Activated naive CD8-positive, alpha-beta T cell treated with anti-CD3 and anti-CD28 coated beads for 36 hours (primary cell): ENCODE measurements around the gene PPIB. TPM values are rescaled to one million over a fixed set of nuclear protein-coding genes. Genes with fewer than 3 reads are reported as not detected.
"Not testable (repeated sequence)": the region's sequence is repeated elsewhere in the genome, so short reads cannot be mapped to it uniquely, and the experiment has no call there.

Experiments
- DNase-seq: peaks from one replicate; pipeline ENCODE4 v3.0.0; 2021
- H3K27ac Mint-ChIP-seq: one replicate; pipeline ENCODE4 v1.8.0; 2022; ENCODE audit warnings: mild to moderate bottlenecking, moderate library complexity, mixed read lengths
- H3K27me3 Mint-ChIP-seq: one replicate; pipeline ENCODE4 v1.8.0; 2022; ENCODE audit warnings: mild to moderate bottlenecking, mixed read lengths
- H3K36me3 Mint-ChIP-seq: one replicate; pipeline ENCODE4 v1.8.0; 2021; ENCODE audit warnings: mild to moderate bottlenecking, mixed read lengths
- H3K4me1 Mint-ChIP-seq: one replicate; pipeline ENCODE4 v1.8.0; 2021; ENCODE audit warnings: mixed read lengths
- H3K4me3 Mint-ChIP-seq: one replicate; pipeline ENCODE4 v1.8.0; 2022; ENCODE audit warnings: mild to moderate bottlenecking, moderate library complexity, mixed read lengths
- H3K9me3 Mint-ChIP-seq: one replicate; pipeline ENCODE4 v1.8.0; 2022; ENCODE audit warnings: mixed read lengths
- total RNA-seq, 2 experiments: library from RNA; stranded (reverse); gene quantifications; one replicate each; pipeline ENCODE4 v1.2.3, GENCODE V29; 2021

PPIB gene
- total RNA-seq, 2 experiments from 2014 or later = 315 to 318 TPM

DNA sequence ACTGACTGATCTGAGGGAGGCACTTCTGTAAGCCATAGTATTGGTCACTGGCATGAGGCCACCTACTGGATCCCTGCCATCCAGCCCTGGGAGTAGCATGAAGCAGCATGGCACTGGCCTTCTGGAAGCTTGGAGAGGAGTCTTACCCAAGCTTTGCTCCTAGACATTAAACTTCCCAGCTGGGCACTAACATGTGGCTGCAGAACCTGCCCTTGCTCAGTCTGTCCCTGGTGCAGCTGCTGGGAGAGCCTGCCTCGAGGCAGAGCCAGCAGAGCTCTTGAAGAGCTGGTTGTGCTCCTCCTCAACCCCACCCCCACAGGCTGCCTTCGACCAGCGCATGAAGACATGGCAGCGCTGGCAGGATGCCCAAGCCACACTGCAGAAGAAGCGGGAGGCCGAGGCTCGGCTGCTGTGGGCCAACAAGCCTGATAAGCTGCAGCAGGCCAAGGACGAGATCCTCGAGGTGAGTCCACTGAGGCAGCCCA, 28.4 kb downstream of the PPIB start:
- no peaks in the 10 kb centered on the region for H3K27me3 Mint-ChIP-seq

DNA sequence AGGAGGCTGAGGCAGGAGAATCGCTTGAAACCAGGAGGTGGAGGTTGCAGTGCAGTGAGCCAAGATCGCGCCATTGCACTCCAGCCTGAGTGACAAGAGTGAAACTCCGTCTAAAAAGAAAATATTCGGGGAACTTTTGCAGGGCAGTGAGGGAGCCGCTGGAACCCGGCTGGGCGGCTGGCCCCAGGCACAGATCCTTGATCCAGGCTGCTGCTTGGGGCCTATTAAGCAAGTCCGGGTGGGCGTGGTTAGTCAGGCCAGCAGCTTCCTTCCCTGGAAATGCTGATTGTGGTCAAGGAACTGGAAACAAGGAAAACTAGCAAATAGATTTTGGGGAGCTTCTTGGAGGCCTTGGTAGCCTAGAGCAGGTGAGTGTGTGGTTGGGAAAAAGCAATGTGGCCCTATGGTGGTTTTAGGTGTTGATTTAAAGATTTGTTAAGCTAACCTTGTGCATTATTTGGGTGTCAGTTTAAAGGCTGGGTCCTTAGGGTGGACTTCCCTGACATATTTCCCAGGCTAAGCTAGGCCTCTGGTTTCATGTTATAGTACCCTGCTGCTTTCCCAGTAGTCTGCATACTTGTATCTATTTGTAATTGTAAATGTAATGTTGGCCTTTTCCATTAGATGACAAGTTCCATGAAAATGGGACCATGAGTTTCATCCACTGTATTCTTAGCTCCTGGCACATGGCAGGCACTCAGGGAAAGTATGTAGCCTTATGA, 29.0 kb downstream of the PPIB start:
- DNase-seq = no peak
- Mint-ChIP-seq H3K27ac (no peak overlapping the region), H3K36me3 (peaks cover 12% of the 10 kb centered on the region), H3K4me1 (no peaks in the 10 kb centered on the region), H3K9me3 (no peaks in the 10 kb centered on the region), H3K4me3 (no peak overlapping the region), H3K27me3 (no peaks in the 10 kb centered on the region)

More for the DNA sequence above, 28.4 kb downstream of the PPIB start:
- H3K9me3 Mint-ChIP-seq = no peaks in the 10 kb centered on the region
- peaks cover 12% of the 10 kb centered on the region for H3K36me3 Mint-ChIP-seq
- no peaks in the 10 kb centered on the region for H3K4me1 Mint-ChIP-seq
- no peak overlapping the region for H3K27ac Mint-ChIP-seq
- no peak for DNase-seq
- no peak overlapping the region for H3K4me3 Mint-ChIP-seq

DNA sequence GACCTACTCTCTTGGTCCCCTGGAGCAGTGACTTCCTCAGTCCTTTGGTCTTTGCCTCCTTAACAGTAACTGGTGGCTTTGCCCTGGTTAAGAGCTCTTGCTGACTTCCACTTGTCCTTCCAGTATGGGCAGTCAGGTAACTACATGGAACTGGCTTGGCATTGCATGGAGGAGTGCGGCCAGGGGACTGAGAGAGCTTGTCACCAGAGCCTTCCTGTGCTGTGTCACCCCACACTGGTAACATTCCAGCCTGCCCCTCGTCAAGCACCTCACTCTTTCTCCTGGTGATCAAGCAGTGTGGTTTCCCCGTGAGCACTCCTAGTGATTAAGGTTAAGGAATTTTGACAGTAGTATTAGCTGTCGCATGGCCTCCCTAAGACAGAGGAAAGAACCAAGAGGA, 30.6 kb downstream of the PPIB start:
- Mint-ChIP-seq H3K27ac (no peak overlapping the region), H3K4me1 (no peaks in the 10 kb centered on the region), H3K36me3 (peaks cover 19% of the 10 kb centered on the region)

DNA sequence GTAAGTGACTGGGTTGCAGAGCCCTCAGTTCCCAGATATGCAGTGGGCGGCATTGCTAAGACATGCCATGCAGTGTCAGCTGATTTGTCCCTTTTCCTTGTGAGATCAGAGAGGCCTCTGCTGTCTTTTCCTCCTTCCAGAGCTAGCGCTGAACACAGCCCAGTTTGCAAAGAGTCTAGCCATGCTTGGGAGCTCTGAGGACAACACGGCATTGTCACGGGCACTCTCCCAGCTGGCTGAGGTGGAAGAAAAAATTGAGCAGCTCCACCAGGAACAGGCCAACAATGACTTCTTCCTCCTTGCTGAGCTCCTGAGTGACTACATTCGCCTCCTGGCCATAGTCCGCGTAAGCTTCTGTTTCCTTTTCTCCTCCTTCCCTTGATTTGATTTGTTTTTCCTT, 31.3 kb downstream of the PPIB start:
- H3K27ac Mint-ChIP-seq = no peak overlapping the region
- H3K27me3 Mint-ChIP-seq = no peaks in the 10 kb centered on the region
- no peak for DNase-seq
- no peaks in the 10 kb centered on the region for H3K9me3 Mint-ChIP-seq
- H3K4me3 Mint-ChIP-seq = no peak overlapping the region
- H3K4me1 Mint-ChIP-seq = no peaks in the 10 kb centered on the region
- peaks cover 16% of the 10 kb centered on the region for H3K36me3 Mint-ChIP-seq

More for the DNA sequence above, 30.6 kb downstream of the PPIB start:
- Mint-ChIP-seq H3K4me3 (no peak overlapping the region), H3K9me3 (no peaks in the 10 kb centered on the region), H3K27me3 (no peaks in the 10 kb centered on the region)
- DNase-seq = no peak

DNA sequence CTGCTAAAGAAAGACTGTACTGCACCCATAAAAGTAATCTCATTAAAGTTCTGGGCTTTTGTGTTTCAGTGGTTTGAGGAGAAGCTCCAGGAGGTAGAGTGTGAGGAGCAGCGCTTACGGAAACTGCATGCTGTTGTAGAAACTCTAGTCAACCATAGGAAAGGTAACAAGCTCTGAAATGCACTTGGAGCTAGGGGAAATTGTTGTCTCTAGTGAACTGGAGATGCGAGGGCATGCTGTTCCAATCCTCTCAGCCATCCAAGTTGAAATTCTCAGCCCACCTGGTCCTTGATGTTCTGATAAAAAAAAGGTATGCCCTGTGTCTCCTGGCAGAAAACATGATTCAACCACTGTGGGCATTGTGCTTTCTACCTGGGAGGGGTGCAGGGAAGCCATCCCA, 32.7 kb downstream of the PPIB start:
- H3K36me3 Mint-ChIP-seq = peaks cover 14% of the 10 kb centered on the region
- no peaks in the 10 kb centered on the region for H3K4me1 Mint-ChIP-seq
- no peaks in the 10 kb centered on the region for H3K9me3 Mint-ChIP-seq
- no peak for DNase-seq
- H3K4me3 Mint-ChIP-seq = no peak overlapping the region
- H3K27ac Mint-ChIP-seq = no peak overlapping the region
- H3K27me3 Mint-ChIP-seq = no peaks in the 10 kb centered on the region

DNA sequence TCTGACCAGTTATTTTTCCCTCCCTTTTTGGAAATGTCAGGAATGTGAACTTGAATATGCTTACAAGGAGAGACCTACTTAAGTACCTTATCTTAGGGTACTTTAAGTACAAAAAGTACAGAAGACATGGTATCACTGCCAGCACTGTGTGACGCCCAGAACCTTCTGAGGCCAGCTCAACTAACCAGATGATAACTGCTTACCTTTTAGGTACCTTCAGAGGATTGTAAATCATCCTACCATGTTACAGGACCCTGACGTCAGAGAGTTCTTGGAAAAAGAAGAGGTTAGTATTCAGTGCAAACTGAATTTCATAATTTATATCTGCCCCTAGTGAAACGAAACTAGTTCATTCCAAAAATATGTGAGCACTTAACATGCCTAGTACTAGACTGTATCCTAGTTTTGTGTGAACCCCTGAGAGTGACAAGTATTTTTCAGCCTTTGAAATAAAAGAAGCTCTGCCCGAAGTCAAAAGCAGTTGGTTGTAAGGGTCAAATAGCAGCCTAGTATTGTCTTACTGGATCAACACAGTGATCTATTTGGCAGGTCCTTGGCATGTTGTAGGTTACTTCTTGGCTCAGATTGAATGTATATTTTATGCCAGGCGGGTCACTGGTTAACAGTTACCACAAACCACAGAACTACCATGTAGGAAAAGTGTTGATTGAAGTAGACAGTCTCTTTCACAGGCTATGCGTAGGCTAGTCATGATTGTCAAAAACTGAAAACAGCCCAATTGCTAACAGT, 35.1 kb downstream of the PPIB start:
- H3K27me3 Mint-ChIP-seq = no peaks in the 10 kb centered on the region

DNA sequence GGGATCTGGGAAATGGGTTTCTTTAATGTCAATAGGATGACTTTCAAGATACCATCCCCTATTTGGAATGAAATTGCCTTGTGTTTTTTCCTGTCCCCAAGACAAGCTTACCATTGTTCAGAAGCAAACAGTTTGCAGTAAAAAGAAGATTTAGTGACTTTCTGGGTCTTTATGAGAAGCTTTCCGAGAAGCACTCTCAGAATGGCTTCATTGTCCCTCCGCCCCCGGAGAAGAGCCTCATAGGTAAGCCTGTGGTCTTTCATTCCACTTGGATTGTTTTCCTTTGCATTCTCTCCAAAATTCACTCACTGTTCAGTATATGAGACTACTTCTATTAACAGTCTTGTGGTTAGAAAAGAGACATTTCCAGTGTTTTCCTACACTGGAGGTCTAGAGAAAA, 36.8 kb downstream of the PPIB start:
- Mint-ChIP-seq H3K27me3 (no peaks in the 10 kb centered on the region), H3K4me1 (no peaks in the 10 kb centered on the region), H3K4me3 (no peak overlapping the region), H3K27ac (no peak overlapping the region), H3K9me3 (no peaks in the 10 kb centered on the region), H3K36me3 (peaks cover 9% of the 10 kb centered on the region)
- no peak for DNase-seq

More for the DNA sequence above, 35.1 kb downstream of the PPIB start:
- no peak overlapping the region for H3K27ac Mint-ChIP-seq
- no peak for DNase-seq
- no peaks in the 10 kb centered on the region for H3K9me3 Mint-ChIP-seq
- no peak overlapping the region for H3K4me3 Mint-ChIP-seq
- peaks cover 12% of the 10 kb centered on the region for H3K36me3 Mint-ChIP-seq
- H3K4me1 Mint-ChIP-seq = no peaks in the 10 kb centered on the region

DNA sequence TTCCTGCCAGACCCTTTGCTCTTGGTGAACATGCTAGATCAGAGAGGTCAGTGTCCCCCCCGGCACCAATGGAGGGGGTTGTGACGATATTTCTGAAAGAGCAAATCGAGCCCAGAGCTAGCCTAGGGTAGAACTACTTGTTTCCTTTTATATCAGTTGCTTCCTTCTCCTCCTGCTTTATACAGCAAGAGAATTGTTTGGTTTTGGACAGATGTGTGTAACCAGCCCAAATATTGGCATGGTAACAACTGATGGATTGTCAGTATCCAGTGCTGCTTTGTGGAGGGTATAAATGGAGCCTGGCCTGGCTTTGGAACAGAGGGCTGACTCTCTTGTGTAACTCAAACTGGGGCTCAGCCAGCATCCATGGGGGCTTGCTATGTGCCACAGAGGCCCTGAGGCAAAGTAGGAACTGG, 39.9 kb downstream of the PPIB start:
- H3K4me3 Mint-ChIP-seq = no peak overlapping the region
- H3K4me1 Mint-ChIP-seq = no peaks in the 10 kb centered on the region
- H3K27ac Mint-ChIP-seq = no peak overlapping the region
- H3K27me3 Mint-ChIP-seq = no peaks in the 10 kb centered on the region
- H3K36me3 Mint-ChIP-seq = peaks cover 21% of the 10 kb centered on the region
- DNase-seq = no peak
- no peaks in the 10 kb centered on the region for H3K9me3 Mint-ChIP-seq

DNA sequence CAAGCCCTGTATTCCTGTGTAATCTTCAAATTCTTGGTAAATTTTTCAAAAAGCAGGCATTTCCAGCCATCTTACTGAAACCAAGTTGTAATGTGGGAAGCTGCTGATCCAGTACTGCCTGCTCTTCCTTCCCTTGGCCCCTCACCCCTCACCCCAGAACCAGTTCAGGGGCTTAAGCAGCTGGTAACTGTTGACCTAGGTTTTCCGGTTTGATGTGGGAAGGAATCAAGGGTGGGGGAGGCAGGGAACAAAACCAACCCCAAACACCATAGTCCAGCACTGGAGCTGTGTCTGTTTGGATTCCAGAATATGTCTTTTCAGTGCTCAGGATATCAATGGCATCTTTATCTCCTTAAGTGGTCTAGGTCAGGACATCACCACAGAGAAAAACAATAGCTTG, 40.4 kb downstream of the PPIB start:
- no peaks in the 10 kb centered on the region for H3K9me3 Mint-ChIP-seq
- peaks cover 20% of the 10 kb centered on the region for H3K36me3 Mint-ChIP-seq

DNA sequence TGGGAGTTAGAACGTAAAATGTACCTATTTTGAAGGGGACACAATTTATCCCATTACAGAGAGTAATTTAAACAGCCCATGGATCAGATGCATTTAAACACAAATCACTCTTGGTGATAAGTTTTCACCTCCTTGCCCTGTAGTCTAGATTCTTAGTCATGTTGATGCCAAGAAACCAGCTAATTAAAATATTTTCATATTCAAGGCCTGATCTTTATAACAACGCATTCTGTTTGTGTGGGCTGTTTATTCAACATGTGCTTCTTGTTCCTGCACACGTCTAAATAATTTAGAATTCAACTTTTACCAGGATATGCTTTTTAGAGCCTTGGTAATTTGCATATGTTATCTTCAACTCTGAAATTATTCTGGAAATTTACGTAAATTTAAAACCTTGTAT, 41.2 kb downstream of the PPIB start:
- Mint-ChIP-seq H3K9me3 (no peaks in the 10 kb centered on the region), H3K4me3 (no peak overlapping the region), H3K36me3 (peaks cover 20% of the 10 kb centered on the region)

More for the DNA sequence above, 40.4 kb downstream of the PPIB start:
- no peaks in the 10 kb centered on the region for H3K4me1 Mint-ChIP-seq
- DNase-seq = no peak
- H3K27me3 Mint-ChIP-seq = no peaks in the 10 kb centered on the region
- H3K4me3 Mint-ChIP-seq = no peak overlapping the region
- no peak overlapping the region for H3K27ac Mint-ChIP-seq

DNA sequence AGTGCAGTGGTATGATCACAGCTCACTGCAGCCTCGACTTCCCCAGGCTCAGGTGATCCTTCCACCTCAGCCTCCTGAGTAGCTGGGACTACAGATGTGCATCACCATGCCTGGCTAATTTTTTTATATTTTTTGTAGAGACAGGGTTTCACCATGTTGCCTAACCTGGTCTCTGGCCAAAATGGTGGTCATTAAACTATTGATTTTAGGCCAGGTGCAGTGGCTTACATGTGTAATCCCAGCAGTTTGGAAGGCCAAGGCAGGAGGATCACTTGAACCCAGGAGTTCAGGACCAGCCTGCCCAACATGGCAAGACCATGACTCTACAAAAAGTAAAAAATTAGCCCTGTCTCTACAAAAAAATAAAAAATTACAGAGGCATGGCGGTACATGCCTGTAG, 42.5 kb downstream of the PPIB start:
- H3K4me1 Mint-ChIP-seq, H3K9me3 Mint-ChIP-seq, H3K4me3 Mint-ChIP-seq, H3K27me3 Mint-ChIP-seq, H3K27ac Mint-ChIP-seq, DNase-seq: not testable (repeated sequence)
- peaks cover 20% of the 10 kb centered on the region for H3K36me3 Mint-ChIP-seq

More for the DNA sequence above, 41.2 kb downstream of the PPIB start:
- Mint-ChIP-seq H3K27ac (no peak overlapping the region), H3K4me1 (no peaks in the 10 kb centered on the region), H3K27me3 (no peaks in the 10 kb centered on the region)
- DNase-seq = no peak

DNA sequence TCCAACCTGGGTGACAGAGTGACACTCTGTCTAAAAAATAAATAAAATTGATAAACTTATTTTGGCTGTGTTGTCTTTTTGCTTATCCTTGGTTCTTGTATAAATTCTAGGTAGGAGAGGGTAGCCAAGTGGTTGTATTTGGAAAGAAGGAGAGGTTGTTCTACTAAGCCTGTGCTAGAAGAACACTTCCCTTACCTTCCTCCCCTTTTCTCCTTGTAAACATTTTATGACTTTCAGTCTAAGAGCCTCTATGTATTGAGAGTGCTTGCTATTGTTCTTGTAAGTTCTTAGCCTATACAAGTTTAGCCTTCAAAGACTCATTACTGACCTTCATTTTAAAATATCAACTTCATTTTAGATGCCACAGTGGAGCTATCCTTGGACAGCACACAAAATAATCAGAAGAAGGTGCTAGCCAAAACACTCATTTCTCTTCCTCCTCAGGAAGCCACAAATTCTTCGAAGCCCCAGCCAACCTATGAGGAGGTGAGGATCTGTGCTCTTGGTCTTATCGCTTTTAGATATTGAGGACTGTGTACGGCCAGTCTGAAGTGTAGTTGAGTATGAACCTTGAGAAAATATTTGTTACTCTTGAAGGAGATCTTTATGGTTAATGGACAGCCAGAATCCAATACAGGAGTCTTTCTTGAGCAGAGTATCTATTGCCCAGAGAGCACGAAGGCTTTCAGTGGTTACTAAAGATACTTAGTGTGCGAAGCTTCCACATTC, 44.9 kb downstream of the PPIB start:
- Mint-ChIP-seq H3K9me3 (no peaks in the 10 kb centered on the region), H3K4me3 (no peak overlapping the region), H3K36me3 (peaks cover 26% of the 10 kb centered on the region), H3K4me1 (peaks cover 2% of the 10 kb centered on the region), H3K27me3 (no peaks in the 10 kb centered on the region), H3K27ac (no peak overlapping the region)
- no peak for DNase-seq

DNA sequence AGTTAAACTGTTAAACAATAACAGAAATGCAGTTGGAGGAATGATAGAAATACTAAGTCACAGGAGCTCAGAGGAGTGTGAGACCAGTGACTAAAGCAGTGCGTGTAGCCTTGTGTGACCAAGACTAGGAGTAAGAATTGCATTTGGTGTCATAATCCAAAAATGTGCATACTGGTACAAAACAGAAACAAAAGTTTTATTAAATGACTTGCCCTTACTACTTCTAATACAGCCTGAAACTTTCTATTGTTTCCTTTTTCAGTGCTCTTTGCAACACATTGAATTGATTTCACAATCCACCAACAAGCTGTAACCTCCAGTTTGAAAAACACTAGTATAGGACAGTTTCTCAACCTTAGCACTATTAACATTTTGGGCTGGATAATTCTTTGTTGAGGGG, 49.9 kb downstream of the PPIB start:
- Mint-ChIP-seq H3K4me3 (no peak overlapping the region), H3K4me1 (peaks cover 30% of the 10 kb centered on the region), H3K27me3 (no peaks in the 10 kb centered on the region), H3K27ac (no peak overlapping the region), H3K9me3 (no peaks in the 10 kb centered on the region), H3K36me3 (peaks cover 23% of the 10 kb centered on the region)
- DNase-seq = no peak

DNA sequence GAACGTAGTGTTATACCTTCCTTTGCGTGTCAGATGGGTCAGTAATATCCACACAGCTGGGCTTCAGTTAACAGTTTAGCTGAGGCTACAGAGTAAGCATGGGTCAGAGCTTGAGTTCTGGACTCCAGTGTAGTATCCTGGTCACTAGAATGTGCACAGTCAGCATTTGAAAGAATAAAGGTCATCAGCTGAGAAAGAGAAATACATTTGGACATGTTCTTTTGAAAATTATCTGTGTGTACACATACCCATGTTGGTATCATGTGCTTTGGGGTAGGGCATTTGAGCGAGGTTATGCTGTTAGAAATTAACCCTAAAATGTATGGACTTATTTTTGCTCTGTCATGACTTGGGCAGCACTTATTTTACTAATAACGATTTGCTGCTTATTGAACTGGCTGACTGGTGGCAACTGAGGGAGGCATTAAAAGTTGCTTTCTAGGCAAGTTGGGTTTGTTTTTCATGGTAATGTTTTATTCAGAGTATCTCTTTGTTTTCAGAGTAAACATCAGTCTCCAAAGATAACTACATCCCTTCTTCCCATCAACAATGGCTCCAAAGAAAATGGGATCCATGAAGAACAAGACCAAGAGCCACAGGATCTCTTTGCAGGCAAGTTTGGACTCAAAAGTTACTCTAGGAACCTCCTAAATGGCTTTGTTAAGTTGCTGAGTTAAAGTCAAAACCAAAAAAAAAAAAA, 50.6 kb downstream of the PPIB start:
- peaks cover 30% of the 10 kb centered on the region for H3K4me1 Mint-ChIP-seq

DNA sequence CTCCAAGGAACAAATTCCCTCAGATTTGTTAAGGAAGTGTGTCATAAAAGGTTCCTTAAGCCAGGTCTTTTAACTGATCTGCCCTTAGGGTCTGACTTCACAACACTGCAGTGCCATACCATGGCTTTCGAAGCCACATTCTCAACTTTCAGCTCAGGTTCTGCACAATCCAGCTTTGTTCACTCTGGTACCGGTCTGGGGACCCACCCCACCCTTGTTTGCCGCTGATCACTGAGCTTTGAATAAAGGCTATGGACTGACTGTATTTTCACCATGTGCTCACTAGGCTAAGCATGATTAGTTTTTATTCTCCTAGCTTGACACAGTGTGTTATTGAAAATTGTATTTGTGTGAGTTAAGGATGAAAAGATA, 51.2 kb downstream of the PPIB start:
- Mint-ChIP-seq H3K4me3 (no peak overlapping the region), H3K27ac (no peak overlapping the region), H3K9me3 (no peaks in the 10 kb centered on the region), H3K36me3 (peaks cover 19% of the 10 kb centered on the region), H3K4me1 (peaks cover 35% of the 10 kb centered on the region), H3K27me3 (no peaks in the 10 kb centered on the region)
- no peak for DNase-seq

More for the DNA sequence above, 50.6 kb downstream of the PPIB start:
- H3K4me3 Mint-ChIP-seq = no peak overlapping the region
- no peaks in the 10 kb centered on the region for H3K9me3 Mint-ChIP-seq
- peaks cover 20% of the 10 kb centered on the region for H3K36me3 Mint-ChIP-seq
- no peaks in the 10 kb centered on the region for H3K27me3 Mint-ChIP-seq
- H3K27ac Mint-ChIP-seq = no peak overlapping the region
- no peak for DNase-seq
